ENCODE measurements around the gene SNED1. TPM values are rescaled to one million over a fixed set of nuclear protein-coding genes. Genes with fewer than 3 reads are reported as not detected.
"Not testable (repeated sequence)": the region's sequence is repeated elsewhere in the genome, so short reads cannot be mapped to it uniquely, and the experiment has no call there.

SNED1 gene
- total RNA-seq, 1 donor from 2014 or later: 148 TPM

DNA sequence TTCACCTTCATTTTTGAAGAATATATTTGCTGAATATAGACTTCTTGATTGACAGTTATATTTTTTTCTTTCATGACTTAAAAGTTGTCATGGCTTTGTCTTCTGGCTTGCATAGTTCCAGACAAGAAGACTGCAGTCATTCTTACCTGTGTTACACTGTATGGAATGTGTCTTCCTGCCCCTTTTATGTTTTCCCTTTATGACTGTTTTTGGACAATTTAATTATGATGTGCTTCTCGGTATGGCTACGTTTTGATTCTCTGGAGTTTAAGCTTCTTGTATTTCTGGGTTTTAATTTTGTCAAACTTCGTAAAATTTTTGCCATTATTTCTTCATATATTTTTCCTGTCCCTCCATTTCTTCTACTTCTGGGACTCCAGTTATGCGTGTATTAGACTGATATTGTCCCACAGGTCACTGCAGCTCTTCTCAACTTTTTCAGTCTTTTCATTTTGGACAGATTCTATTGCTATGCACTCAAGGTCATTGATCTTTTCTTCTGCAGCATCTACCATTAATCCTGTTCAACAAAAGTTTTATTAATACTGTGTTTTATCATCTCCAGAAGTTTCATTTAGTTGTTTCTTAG is 86.5 kb downstream of the SNED1 start:
- DNase-seq (ENCODE audit: low spot score): no peak
- no peak for ATAC-seq
- intact Hi-C loops (cut with DNase I): no loop called here

DNA sequence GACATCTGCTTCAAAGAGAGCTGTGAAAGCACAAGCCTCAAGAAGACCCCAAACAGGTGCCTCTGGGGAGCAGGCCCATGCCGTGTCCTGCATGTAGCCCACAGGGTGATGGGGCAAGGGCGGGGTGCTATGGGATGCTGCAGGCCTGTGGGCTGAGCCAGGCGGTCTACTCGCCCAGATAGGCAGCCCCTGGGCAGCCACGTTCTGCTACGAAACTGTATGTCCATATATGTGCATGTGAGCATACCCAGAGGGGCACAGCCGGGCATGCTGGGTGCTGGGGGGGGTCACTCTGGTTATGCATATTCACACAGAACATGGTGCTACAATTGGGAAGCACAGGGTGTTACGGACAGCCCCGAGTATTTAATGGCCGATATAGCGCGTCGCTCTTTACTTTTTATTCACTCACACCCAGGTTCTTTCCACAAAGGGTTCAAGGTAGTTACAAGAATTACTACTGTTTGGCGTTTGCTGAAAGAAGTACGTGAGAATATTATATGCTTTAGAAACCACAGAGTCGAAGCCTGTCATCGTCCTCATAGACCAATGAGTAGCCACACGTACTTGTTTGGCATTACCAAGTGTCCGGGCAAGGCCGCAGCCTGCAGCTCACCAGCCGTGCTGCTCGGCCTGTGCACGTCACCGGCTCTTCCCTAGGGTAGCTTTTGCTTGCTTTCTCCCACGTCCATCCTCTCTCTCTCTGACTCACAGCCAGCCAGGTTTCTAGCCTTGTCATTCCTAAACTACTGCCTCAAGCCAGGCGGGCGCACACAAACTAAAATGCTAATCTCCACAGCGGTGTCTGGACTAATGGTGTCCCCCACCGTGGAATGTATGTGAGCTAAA is 89.2 kb downstream of the SNED1 start:
- ATAC-seq (no peak), DNase-seq (ENCODE audit: low spot score) (no peak)
- intact Hi-C loops (cut with DNase I): no loop called here

DNA sequence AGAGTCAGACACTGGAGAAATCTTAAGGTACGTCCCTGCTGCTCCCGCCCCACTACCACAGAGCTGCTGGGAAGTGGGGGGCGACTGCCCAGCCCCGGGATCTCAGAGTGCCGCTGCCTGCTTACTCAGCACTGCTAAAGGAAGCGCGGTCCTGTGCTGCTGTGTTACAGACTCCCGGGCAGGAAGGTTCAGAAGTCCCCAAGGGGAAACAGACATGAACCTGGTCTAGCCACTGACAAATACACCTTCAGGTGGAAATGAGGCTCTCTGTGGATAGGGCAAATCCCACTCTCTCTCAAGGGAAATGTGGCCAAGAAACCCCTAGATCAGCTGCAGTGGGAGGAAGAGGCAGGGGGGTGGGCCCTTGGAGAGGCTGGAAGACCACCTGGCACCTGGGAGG is 90.0 kb downstream of the SNED1 start:
- intact Hi-C loops (cut with DNase I): no loop called here
- DNase-seq (ENCODE audit: low spot score) (no peak), ATAC-seq (no peak)

DNA sequence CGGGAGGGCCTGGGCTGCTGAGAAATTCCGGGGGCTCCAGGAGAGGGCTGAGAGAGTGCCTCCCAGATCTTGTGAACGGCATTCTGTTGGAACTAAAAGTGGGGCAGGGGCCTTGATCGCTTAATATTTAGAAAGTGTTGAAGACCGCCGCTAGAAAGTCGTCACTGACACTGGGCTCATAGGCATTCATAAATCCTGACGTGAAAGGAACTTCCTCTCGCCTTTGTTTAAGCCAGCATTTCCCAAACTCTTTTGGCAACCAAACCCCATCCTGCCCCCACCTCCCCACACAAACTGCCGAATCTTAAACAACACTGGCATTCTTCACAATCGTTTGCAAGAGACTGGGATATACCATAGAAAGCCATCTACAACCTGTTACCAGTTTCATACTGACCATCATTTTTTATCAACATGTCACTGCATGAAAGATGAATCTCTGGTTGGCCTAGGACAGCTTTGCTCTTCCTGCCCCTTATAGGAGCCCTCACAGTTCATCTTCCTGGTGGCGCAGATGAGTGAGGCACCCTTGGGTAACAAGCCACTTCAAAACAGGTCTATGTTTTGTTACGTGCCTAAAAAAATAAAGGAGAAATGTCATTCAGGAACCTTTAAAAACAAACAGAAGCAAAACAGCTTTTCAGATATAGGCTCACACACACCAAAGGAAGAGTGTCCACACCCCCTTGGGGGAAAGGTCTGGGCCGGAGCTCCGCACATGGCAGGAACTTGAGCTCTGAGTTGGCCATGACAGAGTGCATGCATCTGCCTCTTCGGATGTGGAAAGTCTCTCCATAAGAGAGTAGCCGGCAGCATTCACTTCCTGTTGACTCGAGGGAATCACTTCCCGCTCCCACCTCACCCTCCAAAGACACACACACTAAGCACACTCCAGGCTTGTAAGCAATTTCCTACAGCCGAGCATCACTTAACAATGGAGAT is 90.6 kb downstream of the SNED1 start:
- ATAC-seq (no peak), DNase-seq (ENCODE audit: low spot score) (no peak)
- intact Hi-C loops (cut with DNase I): no loop called here

DNA sequence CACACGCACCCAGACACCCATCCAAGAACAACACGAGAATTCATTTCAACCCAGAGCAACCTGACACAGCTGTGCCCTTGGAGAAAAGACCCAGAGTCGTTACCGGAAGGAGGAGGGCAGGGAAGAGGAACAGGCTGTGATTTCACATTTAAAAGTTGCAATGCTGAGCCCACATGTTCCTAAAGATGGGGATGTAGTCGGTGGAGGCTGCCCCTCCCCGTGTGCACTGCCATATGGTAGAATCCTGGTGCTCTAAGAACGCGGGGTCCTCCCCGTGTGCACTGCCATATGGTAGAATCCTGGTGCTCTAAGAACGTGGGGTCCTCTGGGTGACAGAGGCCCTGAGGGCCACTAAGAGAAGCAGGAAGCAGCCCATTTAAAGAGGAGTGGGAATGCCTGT is 92.8 kb downstream of the SNED1 start:
- intact Hi-C loops (cut with DNase I): no loop called here
- no peak for DNase-seq (ENCODE audit: low spot score)
- peak; percentile 30 for ATAC-seq

DNA sequence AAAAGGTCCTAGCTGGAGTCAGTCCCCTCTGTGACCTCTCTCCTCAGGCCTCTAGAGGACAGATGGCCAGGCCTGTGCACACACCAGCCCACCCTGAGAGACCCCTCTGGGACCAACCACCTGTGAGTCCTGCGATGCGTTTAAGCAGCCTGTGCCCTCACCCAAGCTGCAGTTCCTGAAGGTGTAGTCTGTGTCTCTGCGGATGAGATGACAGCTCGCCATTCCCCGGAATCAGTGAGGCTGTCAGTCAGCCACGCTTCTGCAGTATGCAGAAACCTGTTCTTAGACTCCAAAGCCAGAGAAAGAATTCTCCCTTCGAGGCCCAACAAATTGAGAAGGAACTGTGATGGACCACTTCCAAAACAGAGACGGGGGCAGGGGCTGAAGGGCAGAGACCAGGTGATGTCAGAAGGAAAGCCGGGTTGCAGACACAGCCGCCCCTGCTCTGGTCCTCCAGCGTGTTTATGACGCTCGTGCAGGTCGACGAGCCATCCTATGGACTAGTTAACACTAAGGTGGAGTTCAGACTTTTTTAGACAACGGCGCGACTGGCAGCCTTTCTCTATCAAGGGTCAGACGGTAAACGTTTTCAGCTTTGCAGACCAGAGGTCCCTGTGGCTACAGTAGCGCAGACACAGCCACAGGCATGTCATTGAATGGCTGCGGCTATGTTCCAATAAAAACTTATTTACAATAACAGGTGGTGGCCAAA is 93.5 kb downstream of the SNED1 start:
- DNase-seq (ENCODE audit: low spot score) (no peak), ATAC-seq (peak; percentile 11)
- intact Hi-C loops (cut with DNase I): no loop called here

DNA sequence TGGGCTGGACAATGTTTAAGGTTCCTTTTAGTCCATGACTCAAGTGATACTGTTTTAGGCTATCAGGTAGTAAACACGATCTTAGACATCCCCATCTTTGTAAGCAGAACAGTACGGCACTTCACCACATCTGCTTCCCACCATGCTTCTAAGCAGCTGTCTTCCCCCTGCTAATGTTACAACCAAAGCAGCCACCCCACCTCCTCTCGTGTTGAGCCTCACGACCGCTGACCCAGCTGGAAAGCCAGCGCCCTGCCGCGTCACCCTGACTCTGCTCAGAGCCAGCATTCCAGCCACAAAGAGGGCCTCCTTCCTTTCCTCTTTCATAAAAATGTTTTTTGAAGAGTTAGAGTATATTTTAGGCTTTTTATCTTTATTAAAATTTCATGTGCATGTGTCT is 94.3 kb downstream of the SNED1 start:
- intact Hi-C loops (cut with DNase I): no loop called here
- no peak for DNase-seq (ENCODE audit: low spot score)

DNA sequence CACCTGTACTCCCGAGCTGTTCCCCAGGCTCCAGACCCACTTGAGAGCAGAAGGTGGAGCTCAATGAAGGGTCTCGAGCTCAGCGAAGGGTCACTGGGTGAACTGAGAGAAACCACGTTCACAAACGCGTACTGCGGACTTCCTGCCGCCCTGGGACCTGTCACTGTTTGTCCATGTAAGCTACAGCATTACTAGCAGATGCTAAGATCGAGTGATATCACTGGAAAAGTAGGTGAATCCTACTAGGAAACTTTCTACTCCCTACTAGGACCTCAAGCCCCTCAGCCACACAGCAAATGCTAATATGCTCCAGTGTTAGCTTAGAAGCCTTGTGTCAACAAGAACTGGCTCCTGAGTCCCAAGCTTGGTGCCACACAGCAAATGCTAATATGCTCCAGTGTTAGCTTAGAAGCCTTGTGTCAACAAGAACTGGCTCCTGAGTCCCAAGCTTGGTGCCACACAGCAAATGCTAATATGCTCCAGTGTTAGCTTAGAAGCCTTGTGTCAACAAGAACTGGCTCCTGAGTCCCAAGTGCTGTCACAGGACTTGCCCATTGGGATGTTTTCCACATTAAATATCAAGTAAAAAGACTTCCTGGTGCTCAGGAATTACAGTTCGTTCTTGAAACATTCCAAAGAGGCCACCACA is 94.8 kb downstream of the SNED1 start:
- ATAC-seq; intact Hi-C loops (cut with DNase I); DNase-seq (ENCODE audit: low spot score): not testable (repeated sequence)

More for the DNA sequence above, 94.3 kb downstream of the SNED1 start:
- no peak for ATAC-seq

DNA sequence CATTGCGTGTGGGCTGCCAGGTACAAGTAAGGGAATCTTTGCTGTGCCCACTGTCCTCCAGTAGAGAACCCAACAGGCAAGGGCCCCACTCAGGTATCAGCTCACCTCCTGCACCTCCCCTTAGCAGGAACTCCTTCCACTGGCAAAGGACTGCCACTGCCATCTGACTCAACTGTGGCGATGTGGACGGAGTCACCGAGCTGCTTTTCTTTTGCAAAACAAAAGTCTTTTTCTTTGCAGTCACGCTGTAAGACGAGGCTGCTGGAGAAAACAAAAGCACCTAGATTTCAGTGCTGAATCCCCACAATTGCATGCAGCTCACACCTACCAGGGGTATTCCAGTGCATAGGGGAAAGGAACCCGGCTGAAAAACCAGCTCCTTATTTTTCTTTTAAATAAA is 95.8 kb downstream of the SNED1 start:
- no peak for ATAC-seq
- intact Hi-C loops (cut with DNase I): no loop called here
- no peak for DNase-seq (ENCODE audit: low spot score)

DNA sequence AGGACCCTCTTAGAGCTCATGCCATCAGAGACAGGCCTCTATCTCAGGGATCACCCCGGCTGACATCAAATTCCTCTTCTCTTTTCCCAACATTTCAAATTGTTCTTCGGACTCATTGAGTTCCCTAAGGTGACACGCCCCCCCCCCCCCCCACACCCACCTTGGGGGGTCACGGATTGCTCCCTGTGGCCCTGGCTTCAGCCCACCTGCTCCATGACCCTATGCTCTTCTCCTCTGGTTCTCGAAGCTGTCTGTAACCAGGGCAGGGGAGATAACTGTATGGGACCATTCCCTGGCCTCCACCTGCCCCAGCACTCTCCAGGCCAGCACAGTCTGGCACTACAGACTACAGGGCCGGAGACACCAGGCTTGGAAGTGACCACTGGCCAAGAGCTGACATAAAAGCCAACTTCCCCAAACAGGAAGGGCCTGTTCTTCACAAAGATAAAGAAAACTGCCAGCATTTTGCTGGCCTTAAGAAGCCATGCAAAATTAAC is 96.6 kb downstream of the SNED1 start:
- DNase-seq (ENCODE audit: low spot score) (no peak), ATAC-seq (no peak)
- intact Hi-C loops (cut with DNase I): no loop called here

DNA sequence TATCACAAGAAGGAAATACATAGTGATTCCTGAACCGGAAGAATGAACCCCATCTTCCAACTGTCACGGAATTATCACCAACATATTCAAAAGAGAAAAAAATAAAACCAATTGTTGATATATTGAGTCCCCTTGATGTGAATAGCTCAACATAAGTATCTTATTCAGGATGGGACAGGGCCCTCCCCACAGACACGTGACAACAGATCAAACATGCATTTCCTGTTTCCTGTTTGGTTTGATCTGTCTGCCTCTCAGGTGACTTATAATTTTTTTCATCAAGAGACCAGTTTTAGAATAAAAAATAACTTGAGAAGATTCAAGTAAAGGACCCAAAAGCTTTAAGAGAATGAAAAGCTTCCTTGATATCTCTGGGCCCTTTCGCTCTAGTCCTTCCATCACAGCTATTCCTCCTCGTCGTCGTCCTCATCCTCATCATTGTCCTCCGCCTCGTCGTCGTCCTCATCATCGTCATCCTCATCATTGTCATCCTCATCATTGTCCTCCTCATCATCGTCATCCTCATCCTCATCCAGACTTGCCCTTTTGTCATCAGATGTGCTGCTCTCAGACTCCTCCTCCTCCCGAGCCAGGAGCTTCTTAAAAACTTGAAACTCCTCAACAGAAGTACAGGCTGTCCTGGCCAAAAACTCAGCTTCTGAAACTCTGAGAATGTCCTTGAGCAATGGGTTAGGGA is 97.3 kb downstream of the SNED1 start:
- ATAC-seq: no peak
- no peak for DNase-seq (ENCODE audit: low spot score)
- intact Hi-C loops (cut with DNase I): no loop called here

DNA sequence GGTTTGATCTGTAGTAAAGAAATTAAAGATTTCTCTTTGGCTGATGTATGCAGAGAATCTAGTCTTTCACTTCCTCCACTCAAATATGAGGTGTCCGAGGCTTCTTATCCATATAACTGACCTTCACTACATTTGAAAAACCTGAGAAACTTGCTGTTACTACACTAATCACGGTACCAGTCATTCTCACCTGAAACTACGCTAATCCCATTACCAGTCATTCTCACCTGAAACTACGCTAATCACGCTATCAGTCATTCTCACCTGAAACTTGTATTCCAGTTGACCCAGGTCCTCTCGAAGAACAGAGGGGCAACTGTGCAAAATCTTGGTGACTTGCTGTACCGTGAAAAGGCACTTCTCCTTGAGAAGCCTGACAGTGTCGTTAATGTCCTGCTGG is 98.6 kb downstream of the SNED1 start:
- DNase-seq (ENCODE audit: low spot score) (no peak), ATAC-seq (no peak)
- intact Hi-C loops (cut with DNase I): no loop called here

DNA sequence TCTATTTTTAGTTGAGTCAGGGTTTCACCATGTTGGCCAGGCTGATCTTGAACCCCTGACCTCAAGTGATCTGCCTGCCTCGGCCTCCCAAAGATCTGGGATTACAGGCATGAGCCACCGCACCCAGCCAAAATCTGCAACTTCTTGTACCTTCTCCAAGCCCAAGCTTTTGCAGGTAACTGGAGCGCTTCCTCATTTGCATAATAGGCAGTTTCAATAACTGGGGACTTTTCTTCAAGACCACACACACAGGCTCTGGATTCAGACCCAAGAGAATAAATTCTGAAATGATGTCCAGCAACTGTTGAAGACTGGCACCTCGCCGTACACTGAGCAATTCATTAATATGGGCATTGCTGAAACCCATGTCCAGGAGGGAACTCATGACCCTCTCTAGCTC is 100.8 kb downstream of the SNED1 start:
- no peak for DNase-seq (ENCODE audit: low spot score)
- intact Hi-C loops (cut with DNase I): no loop called here
- no peak for ATAC-seq

DNA sequence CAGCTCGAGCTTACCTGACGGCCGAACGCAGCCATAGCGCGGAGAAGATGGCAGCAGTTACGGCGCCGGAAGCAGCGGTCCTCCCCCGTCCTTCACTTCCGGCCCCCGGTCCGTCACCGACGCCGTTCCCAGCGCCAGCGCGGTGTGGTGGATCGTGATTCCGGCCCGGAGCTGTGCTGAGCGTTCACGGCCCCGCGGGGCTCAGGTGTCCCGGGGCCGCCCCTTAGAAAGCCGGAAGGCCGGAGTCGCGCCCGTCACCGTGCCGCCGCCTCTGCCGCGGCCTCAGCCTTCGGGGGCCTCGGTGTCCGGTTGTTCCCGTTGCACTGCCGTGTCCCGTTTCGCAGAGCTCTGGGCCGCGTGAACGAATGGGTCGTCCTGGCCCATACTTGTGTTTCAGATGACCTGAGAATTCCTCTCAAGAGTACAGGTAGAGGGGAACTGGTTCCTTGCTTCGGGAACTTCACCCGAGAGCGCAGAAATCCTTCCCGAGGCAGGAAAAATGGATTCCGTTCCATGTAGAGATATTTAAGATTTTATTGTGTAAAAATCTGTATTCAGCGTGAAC is 103.9 kb downstream of the SNED1 start, which contains the start of gene MTERF4:
Gene MTERF4, minus strand, starts transcription at position 49 of the 565 bp plus-strand sequence. Its CDS starts 14 bp downstream, at position 35.
- intact Hi-C loops (cut with DNase I): no loop called here
- ATAC-seq (peak; percentile 99), DNase-seq (ENCODE audit: low spot score) (peak; percentile 91)

DNA sequence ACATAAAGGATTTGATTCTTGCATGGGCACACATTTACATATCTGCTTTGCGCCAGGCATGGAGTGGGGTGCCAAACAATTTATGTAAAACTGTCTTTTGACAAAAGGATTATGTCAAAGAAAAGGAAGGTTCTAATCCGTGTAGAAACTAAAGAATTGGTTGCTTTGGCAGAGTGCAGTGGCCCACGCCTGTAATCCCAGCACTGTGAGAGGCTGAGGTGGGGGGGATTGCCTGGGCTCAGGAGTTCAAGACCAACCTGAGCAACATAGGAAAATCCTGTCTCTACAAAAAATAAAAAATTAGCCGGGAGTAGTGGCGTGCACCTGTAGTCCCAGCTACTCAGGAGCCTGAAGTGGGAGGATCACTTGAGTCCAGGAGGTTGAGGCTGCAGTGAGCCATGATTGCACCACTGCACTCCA is 104.8 kb downstream of the SNED1 start:
- ATAC-seq: no peak
- DNase-seq (ENCODE audit: low spot score): no peak
- intact Hi-C loops (cut with DNase I): no loop called here

DNA sequence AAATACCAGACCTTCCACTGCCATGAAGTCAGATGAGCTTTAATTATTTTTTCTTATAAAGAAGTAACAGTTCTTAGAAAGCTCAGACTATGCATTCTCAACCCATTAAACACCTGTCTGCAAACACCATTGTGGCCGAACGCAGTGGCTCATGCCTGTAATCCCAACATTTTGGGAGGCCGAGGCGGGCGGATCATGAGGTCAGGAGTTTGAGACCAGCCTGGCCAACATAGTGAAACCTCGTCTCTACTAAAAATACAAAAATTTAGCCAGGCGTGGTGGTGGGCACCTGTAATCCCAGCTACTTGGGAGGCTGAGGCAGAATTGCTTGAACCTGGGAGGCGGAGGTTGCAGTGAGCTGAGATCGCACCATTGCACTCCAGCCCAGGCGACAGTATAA is 106.2 kb downstream of the SNED1 start:
- DNase-seq (ENCODE audit: low spot score); ATAC-seq; intact Hi-C loops (cut with DNase I): not testable (repeated sequence)

DNA sequence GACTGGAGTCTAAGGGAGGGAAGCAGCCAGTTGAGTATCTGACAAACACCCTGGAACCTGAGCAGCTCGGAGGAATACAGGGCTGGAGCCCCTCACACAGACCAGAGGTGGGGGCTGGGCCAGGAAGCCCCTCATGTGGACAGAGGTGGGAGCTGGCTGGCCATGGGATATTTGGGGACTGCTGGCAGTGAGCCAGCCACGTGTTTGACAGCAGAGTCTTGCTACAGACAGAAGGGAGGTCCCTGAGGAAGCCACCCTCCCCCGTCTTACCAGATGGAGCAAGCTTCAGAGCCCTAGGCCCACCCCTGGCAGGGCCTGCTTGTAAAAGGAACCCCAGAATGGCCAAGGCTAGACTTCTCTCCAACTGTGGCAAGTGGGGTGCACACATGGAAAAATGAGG is 107.2 kb downstream of the SNED1 start:
- ATAC-seq: no peak
- intact Hi-C loops (cut with DNase I): no loop called here
- no peak for DNase-seq (ENCODE audit: low spot score)
